ENCODE data around the gene RGL1.

GRCh38 chr1:183774938-183775337 is 30.0 kb upstream of the RGL1 start:
- TF ChIP-seq EZH2 (optimal IDR thresholded peaks at IDR 0.05; ENCODE audit: low read depth, low read length) (no peak), EZH2phosphoT487 (IDR thresholded peaks at IDR 0.05; ENCODE audit: low read length) (no peak)

Measured in MM.1S (cell line).